ENCODE data around the gene EIF1AD. TPM values are rescaled to one million over a fixed set of nuclear protein-coding genes. Genes with fewer than 3 reads are reported as not detected.

The EIF1AD gene
- total RNA-seq, 4 donors from 2014 or later = 25.3 to 39.4 (median 28.3) TPM

GRCh38 chr11:66047541-66048365 is 45.8 kb upstream of the EIF1AD start:
- peak overlapping the region in 1 of 3 donors; percentile 47 for H3K4me3 ChIP-seq (replicated peaks in 1 of 3)
- DNase-seq = peak; percentile 97 to 98
- H3K9me3 ChIP-seq = no peaks in the 10 kb centered on the region
- TF ChIP-seq, protein P1, sequence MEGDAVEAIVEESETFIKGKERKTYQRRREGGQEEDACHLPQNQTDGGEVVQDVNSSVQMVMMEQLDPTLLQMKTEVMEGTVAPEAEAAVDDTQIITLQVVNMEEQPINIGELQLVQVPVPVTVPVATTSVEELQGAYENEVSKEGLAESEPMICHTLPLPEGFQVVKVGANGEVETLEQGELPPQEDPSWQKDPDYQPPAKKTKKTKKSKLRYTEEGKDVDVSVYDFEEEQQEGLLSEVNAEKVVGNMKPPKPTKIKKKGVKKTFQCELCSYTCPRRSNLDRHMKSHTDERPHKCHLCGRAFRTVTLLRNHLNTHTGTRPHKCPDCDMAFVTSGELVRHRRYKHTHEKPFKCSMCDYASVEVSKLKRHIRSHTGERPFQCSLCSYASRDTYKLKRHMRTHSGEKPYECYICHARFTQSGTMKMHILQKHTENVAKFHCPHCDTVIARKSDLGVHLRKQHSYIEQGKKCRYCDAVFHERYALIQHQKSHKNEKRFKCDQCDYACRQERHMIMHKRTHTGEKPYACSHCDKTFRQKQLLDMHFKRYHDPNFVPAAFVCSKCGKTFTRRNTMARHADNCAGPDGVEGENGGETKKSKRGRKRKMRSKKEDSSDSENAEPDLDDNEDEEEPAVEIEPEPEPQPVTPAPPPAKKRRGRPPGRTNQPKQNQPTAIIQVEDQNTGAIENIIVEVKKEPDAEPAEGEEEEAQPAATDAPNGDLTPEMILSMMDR (IDR thresholded peaks at IDR 0.05) = no peak
- peak in 1 of 2 donors; percentile 56 for TF ChIP-seq POLR2A (IDR thresholded peaks at IDR 0.05)
- H3K36me3 ChIP-seq = peaks cover 0 to 5% of the 10 kb centered on the region in 2 donors
- 28 to 35% methylated on average over 10 to 11 of the region's 11 CpGs for WGBS, 2 donors
- intact Hi-C loops (cut with DNase I) = no loop called here
- peak overlapping the region; percentile 86 to 96 (median 95) for H3K27ac ChIP-seq
- peaks cover 64 to 68% of the 10 kb centered on the region in 2 donors for H3K4me1 ChIP-seq
- no peaks in the 10 kb centered on the region for H3K27me3 ChIP-seq

DNA sequence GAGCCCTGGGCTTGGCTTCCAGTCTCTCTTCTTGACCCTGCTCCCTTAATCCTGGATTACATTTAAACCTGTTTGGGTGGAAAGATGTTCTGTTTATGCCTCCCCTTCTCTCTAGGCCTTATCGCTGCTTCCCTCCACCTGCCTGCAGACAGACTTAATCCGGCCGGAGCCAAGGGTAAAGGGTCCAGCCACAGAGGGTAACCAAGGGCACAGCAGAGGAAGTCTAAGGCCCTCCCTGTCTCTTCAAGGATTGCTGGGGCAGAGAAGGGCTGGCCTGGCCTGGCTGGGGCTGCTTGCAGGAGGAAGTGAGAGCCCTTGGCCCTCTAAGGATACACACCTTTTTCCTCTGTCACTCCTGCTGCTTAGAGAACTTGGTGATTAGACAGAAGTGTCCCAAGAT is 44.9 kb upstream of the EIF1AD start:
- 37 to 57% methylated on average over 3 of the region's 3 CpGs for WGBS, 2 donors
- Histone ChIP-seq H3K4me1 (peaks cover 62 to 68% of the 10 kb centered on the region in 2 donors), H3K27me3 (no peaks in the 10 kb centered on the region), H3K4me3 (replicated peaks in 1 of 3) (no peak overlapping the region), H3K36me3 (peaks cover 0 to 11% of the 10 kb centered on the region in 2 donors), H3K9me3 (no peaks in the 10 kb centered on the region), H3K27ac (peak overlapping the region; percentile 86 to 96 (median 95))
- DNase-seq = peak; percentile 54 to 66
- TF ChIP-seq, protein P1 (IDR thresholded peaks at IDR 0.05) = no peak
- TF ChIP-seq POLR2A (IDR thresholded peaks at IDR 0.05) = no peak
- intact Hi-C loops (cut with DNase I) = no loop called here

- Histone ChIP-seq H3K27ac (peak overlapping the region; percentile 86 to 96 (median 95)), H3K27me3 (no peaks in the 10 kb centered on the region), H3K4me1 (peaks cover 47 to 53% of the 10 kb centered on the region in 2 donors), H3K4me3 (replicated peaks in 1 of 3) (no peak overlapping the region), H3K36me3 (peaks cover 0 to 12% of the 10 kb centered on the region in 2 donors), H3K9me3 (no peaks in the 10 kb centered on the region)
- peak; percentile 67 to 73 for DNase-seq
- TF ChIP-seq, protein P1 (IDR thresholded peaks at IDR 0.05) = peak; percentile 65 to 93 (median 80)
- TF ChIP-seq POLR2A (IDR thresholded peaks at IDR 0.05) = no peak
- WGBS, 2 donors = 26 to 45% methylated on average over 4 to 8 of the region's 11 CpGs
- intact Hi-C loops (cut with DNase I) = no loop called here
Measured at GRCh38 chr11:66045177-66045639, 43.3 kb upstream of the EIF1AD start.

GRCh38 chr11:66044757-66045156 is 42.8 kb upstream of the EIF1AD start:
- Histone ChIP-seq H3K9me3 (no peaks in the 10 kb centered on the region), H3K4me3 (replicated peaks in 1 of 3) (no peak overlapping the region), H3K36me3 (peaks cover 0 to 12% of the 10 kb centered on the region in 2 donors), H3K4me1 (peaks cover 42 to 49% of the 10 kb centered on the region in 2 donors), H3K27me3 (no peaks in the 10 kb centered on the region), H3K27ac (no peak overlapping the region)
- DNase-seq = no peak
- TF ChIP-seq, protein P1 (IDR thresholded peaks at IDR 0.05) = no peak
- TF ChIP-seq POLR2A (IDR thresholded peaks at IDR 0.05) = no peak
- intact Hi-C loops (cut with DNase I) = no loop called here
- WGBS, 2 donors = 71 to 76% methylated on average over 6 of the region's 6 CpGs
